Activated CD4-positive, CD25-positive, alpha-beta regulatory T cell treated with anti-CD3 and anti-CD28 coated beads, Interleukin-2, amount 50 U/mL, for 72 hours (primary cell): ENCODE measurements around the gene RNASEH2A.
"Not testable (repeated sequence)": the region's sequence is repeated elsewhere in the genome, so short reads cannot be mapped to it uniquely, and the experiment has no call there.

Experiments used
- DNase-seq: peaks from one replicate; pipeline ENCODE4 v3.0.0; 2021

RNASEH2A gene

DNA sequence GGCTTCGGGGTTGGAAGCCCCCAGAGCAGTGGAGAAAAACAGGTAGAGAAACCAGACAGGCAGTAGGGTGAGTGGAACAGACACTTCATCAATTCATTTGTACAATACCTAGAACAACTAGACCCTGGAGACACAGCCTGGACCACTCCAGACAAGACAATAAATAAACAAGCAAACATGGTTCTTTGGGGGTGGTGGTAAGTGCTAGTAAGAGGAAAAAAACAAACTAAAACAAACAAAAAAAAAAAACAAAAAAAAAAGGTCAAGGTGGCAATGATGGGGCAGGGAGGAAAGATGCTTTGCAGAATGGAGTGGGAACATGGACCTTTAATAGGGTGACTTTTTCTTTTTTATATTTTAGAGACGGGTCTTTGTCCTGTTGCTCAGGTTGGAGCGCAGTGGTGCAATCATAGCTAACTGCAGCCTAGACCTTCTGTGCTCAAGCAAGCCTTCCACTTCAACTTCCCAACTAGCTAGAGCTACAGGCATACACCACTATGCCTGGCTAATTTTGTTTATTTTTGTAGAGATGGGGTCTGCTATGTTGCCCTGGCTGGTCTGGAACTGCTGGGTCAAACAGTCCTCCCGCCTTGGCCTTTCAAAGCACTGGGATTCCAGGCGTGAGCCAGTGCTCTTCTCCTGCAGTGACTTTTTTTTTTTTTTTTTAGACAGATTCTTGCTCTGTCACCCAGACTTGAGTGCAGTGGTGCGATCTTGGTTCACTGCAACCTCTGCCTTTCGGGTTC lies 12.0 kb upstream of the RNASEH2A start:
- no peak for DNase-seq

DNA sequence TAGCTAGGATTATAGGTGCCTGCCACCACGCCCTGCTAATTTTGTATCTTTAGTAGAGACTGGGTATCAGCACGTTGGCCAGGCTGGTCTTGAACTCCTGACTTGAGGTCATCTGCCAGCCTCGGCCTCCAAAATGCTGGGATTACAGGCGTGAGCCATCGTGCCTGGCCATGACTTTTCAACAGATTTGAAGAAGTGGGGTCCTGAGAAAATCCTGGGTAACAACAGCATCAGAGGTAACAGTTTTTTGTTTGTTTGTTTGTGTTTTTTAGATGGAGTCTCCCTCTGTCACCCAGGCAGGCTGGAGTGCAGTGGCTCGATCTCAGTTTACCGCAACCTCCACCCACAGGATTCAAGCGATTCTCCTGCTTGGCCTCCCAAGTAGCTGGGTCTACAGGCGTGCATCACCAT lies 11.4 kb upstream of the RNASEH2A start:
- DNase-seq = no peak

DNA sequence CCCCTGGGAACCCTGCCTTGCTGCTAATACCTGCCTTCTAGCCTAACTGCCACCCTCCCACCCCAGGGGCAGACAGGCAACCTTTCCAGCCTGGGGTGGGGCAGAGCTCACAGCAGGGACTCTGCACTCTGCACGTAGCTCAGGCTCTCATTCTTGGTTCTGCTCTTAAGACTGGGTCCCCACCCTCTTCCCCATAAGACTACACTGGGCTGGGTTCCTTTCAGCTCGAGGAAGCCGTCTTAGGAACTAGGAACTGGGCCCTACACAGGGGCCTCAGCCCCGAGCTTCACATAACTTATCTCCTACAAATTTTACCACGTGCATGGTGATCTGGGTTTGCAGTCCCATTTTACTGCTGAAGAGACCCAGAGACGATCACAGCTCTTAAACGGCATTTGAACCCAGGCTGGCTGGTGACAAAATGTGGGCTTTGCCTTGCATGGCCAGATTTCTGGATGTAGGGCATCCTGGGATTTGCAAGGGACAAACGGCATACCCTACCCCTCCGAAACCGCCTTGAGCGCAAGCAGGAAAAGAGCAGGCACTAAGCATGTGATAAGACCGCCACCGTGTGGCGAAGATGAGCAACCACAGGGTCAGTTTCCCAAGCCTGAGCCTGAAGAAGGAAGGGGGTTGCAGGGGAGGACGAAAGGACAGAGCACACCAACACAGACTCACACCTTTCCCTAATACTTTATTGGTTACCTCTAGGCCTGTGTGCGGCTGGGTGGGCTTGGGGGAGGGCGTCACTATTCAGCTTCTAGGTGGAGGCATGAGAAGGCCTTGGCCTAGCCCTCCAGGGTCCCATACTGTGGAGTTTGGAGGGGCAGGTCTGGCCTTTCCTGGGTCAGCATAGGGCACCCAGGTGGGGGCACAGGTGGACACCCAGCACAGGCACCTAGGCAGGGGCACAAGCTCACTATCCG lies 10.0 kb upstream of the RNASEH2A start:
- DNase-seq = peak; percentile 74

DNA sequence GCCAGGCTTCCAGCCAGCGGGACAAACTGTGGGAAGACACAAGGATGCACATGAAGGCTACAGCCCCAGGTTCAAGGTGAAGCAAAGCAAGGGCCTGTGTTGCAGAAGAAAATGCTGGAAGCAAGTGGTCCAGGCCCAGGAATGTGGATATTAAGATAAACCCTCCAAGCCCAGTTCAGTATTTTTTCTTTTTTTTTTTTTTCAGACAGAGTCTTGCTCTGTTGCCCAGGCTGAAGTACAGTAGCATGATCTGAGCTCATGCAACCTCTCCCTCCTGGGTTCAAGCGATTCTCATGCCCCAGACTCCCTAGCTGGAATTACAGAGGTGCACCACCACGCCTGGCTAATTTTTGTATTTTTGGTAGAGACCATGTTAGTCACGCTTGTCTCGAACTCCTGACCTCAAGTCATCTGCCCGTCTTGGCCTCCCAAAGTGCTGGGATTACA lies 9.2 kb upstream of the RNASEH2A start:
- no peak for DNase-seq

DNA sequence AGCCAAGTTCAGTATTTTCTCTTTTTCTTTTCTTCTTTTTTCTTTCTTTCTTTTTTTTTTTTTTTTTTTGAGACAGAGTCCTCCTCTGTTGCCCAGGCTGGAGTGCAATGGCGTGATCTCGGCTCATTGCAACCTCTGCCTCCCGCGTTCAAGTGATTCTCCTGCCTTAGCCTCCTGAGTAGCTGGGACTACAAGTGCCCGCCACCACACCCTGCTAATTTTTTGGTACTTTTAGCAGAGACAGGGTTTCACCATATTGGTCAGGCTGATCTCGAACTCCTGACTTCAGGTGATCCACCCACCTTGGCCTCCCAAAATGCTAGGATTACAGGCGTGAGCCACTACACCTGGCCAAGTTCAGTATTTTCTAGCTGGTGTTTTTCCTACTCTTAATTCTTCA lies 8.8 kb upstream of the RNASEH2A start:
- not testable (repeated sequence) for DNase-seq

DNA sequence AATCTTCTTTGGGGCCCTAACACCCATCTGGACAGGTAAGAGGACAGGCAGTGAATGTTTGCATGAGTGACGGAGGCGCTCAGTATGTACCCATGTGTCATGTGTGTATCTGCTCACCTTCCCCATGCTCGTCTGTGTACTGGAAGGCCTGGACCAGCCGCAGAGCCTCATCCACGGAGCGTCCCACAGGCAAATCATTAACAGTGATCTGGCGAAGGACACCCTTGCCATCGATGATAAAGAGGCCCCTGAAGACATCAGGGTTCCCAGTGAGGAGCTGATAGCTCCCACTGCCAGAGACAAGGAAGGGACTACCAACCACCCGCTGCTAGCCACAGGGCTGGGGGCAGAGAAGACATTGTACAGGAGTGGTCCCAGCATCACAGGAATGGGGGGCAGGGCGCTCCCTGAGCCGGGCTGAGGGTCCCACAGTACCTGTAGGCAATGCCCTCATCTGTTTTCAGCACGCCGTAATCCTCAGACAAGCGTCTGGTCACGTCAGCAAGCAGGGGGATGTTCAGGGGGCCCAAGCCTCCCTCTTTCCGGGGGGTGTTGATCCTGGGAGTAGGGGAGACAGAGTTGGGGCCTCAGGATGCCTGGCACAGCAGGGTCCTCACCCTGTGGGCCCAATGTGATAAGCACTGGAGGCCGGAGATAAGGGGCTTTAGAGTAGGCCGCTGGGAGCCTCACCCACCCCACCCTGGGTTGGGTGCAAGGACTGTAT lies 6.5 kb upstream of the RNASEH2A start:
- DNase-seq = no peak

DNA sequence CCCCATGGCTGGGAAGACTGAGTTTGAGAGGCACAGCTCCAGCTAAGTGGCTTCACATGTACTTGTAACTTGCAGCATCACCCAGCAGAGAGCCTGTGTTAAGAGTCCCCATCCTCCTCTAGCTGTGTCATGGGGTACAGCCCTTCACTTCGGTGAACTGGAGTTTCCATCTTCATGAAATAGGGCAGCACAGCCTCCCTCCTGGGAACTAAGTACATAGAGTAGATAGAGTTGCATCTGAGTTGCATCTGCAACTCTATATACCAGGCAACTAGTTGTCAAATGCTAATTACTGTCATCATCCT lies 6.0 kb upstream of the RNASEH2A start:
- DNase-seq = no peak

DNA sequence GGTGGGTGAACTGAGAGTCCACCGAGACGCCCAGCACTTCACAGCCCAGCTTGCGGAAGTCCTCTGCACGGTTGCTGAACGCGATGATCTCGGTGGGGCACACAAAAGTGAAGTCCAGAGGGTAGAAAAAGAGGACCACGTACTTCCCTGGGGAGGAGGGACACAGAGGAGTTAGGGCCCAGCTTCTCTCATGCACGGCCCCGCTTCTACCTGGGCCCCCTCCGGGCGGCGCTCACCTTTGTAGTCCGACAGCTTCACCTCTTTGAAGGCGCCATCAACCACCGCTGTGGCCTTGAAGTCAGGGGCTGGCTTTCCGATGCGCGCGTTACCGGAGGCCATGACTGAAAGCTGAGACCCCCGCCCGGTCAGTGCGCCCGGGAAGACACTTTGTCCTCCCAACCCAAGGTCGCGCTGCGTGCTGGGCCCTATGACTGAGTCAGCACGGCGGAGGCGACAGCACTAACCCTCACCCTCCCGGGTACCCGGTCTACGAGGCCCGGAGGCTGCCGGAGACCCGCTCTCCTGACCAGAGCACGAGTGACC lies 5.4 kb upstream of the RNASEH2A start:
- DNase-seq = no peak

DNA sequence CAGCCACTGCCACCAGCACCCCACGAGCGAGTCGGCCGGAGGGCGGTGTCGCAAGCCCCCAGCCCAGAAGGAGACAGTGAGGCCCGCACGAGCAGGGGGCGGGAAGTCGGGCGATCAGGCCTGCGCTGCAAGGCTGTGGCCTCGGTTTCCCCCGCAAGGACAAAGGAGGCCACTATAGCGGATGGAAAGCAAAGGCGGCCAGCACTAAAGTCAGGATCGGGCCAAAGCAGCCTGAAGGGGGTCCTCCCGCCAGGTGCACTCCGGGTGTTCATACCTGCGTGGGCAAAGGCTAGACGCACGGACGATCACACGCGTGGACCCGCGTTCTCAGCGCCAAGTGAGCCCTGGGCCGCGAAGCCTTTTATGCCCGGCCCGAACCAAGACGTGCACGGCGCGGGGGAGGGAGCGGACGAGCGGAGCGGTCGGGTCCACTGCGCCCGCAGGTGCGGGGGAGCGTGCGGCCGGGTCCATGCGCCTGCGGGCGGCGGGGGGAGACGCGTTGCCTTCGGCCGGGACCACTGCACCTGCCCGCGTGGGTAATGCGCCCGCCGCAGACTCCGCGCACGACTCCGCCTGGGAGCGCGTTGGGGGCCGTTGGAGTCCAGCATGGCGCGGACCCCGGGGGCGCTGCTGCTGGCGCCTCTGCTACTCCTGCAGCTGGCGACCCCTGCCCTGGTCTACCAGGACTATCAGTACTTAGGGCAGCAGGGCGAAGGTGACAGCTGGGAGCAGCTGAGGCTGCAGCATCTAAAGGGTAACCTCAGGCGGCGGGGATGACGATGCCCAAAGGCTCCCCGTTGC lies 4.7 kb upstream of the RNASEH2A start, which contains the start of the genes PRDX2 and THSD8:
PRDX2 (minus strand) TSS at position 335 of the 801 bp plus-strand sequence. CDS start 539 bp downstream, outside the sequence.
THSD8 (plus strand) TSS at position 604 of the 801 bp plus-strand sequence; CDS start at position 607, 3 bp downstream.
- peak; percentile 90 for DNase-seq

DNA sequence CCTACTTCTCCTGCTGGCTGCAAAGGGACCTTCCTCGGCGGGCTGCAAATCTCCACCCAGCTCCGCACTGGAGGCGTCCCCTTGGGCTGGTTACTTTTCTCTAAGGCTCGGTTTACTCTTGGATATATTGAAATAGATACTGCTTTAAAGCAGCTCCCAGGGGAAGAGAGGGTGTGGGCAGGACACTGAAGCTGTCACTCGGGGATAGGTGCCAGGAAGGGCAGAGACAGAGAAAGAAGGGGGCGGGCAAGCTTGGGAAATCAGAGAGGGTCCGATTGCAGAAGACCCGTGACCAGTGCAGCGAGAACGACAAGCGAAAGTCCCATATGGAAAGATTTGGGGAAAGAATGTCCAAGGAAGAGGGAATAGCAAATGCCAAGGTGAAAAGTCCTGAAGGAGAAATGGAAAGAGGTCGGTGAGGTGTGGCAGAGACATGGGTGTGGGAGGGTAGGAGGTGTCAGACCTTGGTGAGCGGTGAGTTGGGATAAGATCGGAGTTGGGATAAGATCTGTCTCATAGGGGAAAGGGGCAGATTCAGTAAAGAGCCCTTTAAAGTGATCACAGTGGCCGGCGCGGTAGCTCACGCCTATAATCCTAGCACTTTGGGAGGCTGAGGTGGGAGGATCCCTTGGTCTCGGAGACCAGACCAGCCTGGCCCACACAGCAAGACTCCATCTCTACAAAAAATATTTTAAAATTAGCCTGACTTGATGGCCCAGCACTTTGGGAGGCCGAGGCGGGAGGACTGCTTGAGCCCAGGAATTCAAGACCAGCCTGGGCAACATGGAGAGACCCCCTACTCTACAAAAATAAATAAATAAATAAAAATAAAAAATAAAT lies 3.9 kb upstream of the RNASEH2A start:
- DNase-seq = no peak

DNA sequence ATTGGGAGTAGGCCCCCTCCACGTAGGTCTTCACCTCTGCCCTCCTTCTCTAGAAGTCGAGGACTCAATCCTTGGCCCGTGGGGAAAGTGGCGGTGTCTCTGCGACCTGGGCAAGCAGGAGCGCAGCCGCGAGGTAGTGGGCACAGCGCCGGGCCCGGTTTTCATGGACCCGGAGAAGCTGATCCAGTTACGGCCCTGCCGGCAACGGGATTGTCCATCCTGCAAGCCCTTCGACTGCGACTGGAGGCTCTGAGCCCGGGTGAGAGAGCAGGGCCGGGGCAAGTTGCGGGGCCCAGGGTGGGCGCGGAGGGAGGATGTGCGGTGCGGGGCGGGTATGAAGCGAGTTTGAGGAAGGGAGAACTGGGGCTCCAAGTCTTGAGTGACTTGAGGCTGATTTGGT lies 2.3 kb upstream of the RNASEH2A start:
- no peak for DNase-seq

DNA sequence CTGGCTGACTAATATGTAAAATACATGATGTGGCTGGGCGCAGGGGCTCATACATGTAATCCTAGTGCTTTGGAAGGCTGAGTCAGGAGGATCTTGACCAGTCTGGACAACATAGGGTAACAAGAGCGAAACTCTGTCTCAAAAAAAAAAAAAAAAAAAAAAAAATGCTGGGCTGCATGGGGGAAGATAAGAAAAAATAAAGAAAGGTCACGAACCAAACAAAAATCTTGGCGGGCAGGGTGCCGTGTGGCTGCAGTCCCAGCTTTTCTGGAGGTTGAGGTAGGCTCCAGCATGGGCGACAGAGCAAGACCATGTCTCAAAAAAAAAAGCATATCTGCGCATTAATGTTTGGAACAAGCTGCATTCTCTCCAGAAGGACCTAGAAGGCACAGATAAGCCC lies 8.7 kb downstream of the RNASEH2A start:
- no peak for DNase-seq

DNA sequence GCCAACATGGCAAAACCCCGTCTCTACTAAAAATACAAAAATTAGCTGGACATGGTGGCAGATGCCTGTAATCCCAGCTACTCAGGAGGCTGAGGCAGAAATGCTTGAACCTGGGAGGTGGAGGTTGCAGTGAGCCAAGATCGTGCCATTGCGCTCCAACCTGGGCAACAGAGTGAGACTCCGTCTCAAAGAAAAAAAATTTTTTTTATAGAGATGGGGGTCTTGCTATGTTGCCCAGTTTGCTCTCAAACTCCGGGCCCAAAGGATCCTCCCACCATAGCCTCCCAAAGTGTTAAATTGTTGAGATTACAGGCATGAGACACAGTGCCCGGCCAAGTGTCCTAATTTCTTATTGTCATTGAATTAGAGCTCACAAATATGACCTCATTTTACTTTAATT lies 10.8 kb downstream of the RNASEH2A start:
- DNase-seq = not testable (repeated sequence)

DNA sequence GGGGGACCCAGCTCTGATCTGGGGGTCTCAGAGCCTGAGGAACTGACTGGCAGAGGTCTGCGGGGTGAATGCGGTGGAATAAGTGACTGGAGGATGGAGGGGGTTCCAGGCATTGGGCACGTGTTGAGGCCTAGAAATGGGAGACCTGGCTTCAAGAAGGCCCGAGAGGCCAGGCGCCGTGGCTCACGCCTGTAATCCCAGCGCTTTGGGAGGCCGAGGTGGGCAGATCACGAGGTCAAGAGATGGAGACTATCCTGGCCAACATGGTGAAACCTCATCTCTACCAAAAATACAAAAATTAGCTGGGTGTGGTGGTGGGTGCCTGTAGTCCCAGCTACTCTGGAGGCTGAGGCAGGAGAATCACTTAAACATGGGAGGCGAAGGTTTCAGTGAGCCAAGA lies 11.4 kb downstream of the RNASEH2A start:
- not testable (repeated sequence) for DNase-seq

DNA sequence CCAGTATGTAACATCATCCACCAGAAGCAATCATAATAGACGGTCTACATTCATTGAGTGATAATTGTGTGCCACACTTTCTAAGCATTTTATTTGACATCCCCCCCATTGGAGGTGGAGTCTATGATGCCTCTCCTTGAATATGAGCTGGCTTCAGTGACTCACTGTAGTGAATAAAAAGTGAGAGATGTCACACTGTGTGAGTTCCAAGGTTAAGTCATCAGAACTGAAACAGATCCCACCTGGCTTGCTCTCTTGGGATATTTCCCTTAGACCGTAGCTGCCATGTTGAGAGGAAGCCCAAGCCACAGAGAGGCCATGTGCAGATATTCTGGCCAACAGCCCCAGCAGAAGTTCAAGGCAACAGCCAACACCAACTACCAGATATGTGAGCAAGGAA lies 15.4 kb downstream of the RNASEH2A start:
- no peak for DNase-seq

DNA sequence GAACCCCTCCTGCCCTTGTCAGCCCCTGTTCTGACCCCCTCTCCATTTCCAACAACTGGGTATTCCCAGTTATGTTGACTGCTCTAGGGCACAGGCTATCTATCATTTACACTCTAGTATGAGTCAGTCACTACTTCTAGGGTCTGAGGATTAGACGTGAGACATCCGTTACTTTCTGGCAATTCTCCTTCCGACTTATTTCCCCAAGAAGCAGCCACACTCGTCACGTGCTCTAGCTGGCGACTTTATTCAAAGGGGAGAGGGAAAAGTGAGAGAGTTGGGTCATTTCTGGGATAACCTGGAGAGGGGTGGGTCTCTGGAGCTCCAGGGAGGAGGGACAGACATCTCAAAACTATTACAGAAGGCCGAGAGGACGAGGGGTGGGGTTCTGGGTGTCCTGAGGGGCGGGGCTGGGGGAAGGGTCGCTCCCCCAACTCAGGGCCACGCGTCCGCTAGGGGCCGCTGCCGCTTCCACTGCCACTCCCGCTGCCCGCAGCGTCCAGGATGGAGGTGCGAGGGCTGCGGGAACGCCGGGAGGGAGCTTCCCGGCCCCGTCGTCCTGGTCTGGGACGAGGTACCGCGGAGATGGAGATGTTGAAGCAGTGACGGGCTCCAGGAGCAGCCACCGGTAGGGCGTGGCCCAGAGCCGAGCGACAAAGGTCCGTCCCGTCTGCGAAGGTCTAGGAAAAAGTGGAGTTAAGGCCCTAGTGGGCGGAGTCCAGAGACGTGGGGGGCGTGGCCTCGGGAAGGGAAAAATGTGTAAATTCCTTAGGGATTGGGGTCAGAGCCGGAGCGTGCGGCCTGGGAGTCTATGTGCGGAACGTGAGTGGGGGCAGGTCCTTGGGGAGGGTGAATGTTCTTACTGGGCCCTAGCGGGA lies 19.1 kb downstream of the RNASEH2A start:
- DNase-seq = no peak

DNA sequence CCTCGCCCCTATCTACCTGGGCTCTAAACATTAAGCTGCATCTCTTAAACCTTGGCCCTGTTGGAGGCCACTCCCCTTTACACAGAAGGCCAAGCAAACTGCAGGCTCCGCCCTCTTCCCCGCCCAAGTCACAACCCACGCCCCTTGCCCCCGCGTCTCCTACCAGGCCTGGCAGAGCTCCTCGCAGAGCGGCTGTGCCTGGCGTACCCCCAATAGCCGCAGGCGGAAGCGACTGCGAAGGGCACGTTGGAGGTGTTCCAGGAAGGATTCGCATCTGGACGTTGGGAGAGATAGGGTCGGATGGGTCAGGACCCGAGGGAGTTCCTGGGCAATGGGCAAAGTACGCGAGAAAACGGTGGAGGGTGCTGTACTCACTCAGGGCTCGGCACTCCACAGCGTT lies 22.1 kb downstream of the RNASEH2A start:
- DNase-seq = no peak

DNA sequence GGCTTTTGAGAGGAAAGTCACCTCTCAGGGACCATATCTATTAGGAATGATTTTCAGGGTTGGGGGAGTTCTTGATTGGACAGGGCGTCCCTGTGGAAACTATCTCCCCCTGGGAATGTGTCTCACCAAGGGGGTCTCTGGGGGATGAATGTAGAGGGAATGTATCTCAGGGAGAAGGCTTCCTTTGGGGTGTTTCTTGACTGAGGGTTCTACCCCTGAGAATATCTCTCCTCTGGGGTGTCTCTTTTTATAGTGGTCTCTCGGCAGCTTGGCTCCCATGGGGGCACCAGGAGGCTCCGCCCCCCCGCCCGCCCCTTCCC lies 27.0 kb downstream of the RNASEH2A start:
- no peak for DNase-seq

DNA sequence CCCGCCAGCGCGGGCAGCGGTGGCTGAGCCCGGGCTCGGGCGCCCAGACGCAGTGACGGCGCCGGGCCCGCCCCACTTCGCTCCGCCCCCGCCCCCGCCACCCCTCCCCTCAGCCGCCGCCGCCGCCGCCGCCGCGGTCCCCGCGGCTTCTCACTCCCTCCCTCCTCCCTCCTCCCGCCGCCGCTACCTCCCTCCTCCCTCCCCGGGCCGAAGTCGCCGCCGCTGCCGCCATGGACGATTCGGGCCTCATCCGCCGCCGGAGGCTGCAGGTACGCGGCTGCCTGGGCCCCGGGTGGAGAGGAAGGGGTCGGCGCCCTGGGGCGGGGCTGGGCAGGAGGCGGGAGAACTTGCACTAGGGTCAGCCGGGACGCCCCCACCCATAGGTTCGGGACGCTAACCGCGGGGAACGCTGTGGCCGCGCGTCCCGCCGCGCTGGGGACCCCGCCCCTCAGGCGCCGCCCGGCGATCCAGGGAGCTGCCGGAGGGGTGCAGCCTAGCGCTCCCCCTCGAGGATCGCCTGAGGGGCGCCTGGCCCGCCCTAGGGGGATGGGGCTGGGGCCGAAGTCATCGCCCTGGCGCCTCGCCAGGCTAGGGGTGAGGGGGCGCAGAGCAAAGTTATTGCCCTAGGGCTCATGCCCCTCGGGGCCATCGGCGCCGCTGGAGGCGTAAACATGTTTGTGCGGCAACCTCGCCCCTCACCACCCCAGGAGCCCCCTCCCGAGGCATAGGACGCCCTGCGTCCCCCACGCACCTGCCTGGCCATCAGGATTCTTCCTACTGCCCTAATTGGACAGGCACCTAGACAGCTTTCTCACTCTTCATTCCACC lies 27.6 kb downstream of the RNASEH2A start:
- DNase-seq = peak; percentile 49
